KOPT-K1 (cell line): Measurements from ENCODE around the gene RPS29.

Experiments
- H3K27ac ChIP-seq: fragments of 200-600 bp; sonication (generic); 2 replicates; pipeline ENCODE4 v1.5.1; 2016; ENCODE audit warnings: antibody characterized with exemption, mild to moderate bottlenecking, low read depth, low read length; ENCODE audit not compliant: poor library complexity, severe bottlenecking
- H3K36me3 ChIP-seq: fragments of 200-600 bp; sonication (generic); 2 replicates; pipeline ENCODE4 v1.5.1; 2017; ENCODE audit warnings: antibody characterized with exemption, mild to moderate bottlenecking, low read length, moderate library complexity; ENCODE audit not compliant: insufficient read depth
- H3K9me3 ChIP-seq: fragments of 200-600 bp; sonication (generic); 2 replicates; pipeline ENCODE4 v1.5.1; 2017; ENCODE audit warnings: antibody characterized with exemption, low read length, mild to moderate bottlenecking; ENCODE audit not compliant: insufficient read depth, poor library complexity, severe bottlenecking

Gene RPS29

GRCh38 chr14:49546766-49547165 is 39.4 kb downstream of the RPS29 start:
- Histone ChIP-seq H3K9me3 (peaks cover 6% of the 10 kb centered on the region), H3K36me3 (no peaks in the 10 kb centered on the region), H3K27ac (no peak overlapping the region)

GRCh38 chr14:49545716-49546115 is 40.5 kb downstream of the RPS29 start:
- H3K27ac ChIP-seq = no peak overlapping the region
- peaks cover 16% of the 10 kb centered on the region for H3K9me3 ChIP-seq
- no peaks in the 10 kb centered on the region for H3K36me3 ChIP-seq

GRCh38 chr14:49545071-49545470 is 41.1 kb downstream of the RPS29 start:
- H3K9me3 ChIP-seq = peaks cover 18% of the 10 kb centered on the region
- H3K36me3 ChIP-seq = no peaks in the 10 kb centered on the region
- H3K27ac ChIP-seq = no peak overlapping the region

- Histone ChIP-seq H3K27ac (no peak overlapping the region), H3K9me3 (peaks cover 18% of the 10 kb centered on the region), H3K36me3 (no peaks in the 10 kb centered on the region)
Observed at GRCh38 chr14:49541049-49541448, 45.1 kb downstream of the RPS29 start.

GRCh38 chr14:49538852-49539251 is 47.3 kb downstream of the RPS29 start:
- peaks cover 18% of the 10 kb centered on the region for H3K9me3 ChIP-seq
- no peaks in the 10 kb centered on the region for H3K36me3 ChIP-seq
- no peak overlapping the region for H3K27ac ChIP-seq
